Uterus (tissue), 4 donors: ENCODE measurements around the gene PKP4. TPM values are rescaled to one million over a fixed set of nuclear protein-coding genes. Genes with fewer than 3 reads are reported as not detected.
"Not testable (repeated sequence)": the region's sequence is repeated elsewhere in the genome, so short reads cannot be mapped to it uniquely, and the experiment has no call there.

Experiments used
- DNase-seq, 2 donors: peaks; one replicate each; pipeline ENCODE4 v3.0.0-alpha.2; 2019 to 2020
- H3K27ac ChIP-seq, 2 donors: fragments of 200-600 bp; sonication (generic); 1 replicate in 1 of 2; 2 replicates in 1 of 2; pipeline ENCODE4 v1.5.1; 2016 to 2018
- H3K27me3 ChIP-seq, 2 donors: fragments of 200-600 bp; sonication (generic); one replicate each; pipeline ENCODE4 v1.5.1; 2018 to 2019; ENCODE audit warnings: control low read depth in 1 of 2
- H3K36me3 ChIP-seq, 2 donors: fragments of 200-600 bp; sonication (generic); one replicate each; pipeline ENCODE4 v1.5.1; 2019; ENCODE audit warnings: control low read depth in 1 of 2
- H3K4me1 ChIP-seq, 2 donors: fragments of 200-600 bp; sonication (generic); one replicate each; pipeline ENCODE4 v1.5.1; 2018 to 2019; ENCODE audit warnings: control low read depth in 1 of 2
- H3K4me3 ChIP-seq, 2 donors: fragments of 200-600 bp; sonication (generic); 1 replicate in 1 of 2; 2 replicates in 1 of 2; pipeline ENCODE4 v1.5.1; 2018 to 2019; ENCODE audit warnings: mild to moderate bottlenecking in 1 of 2
- H3K9me3 ChIP-seq, 2 donors: fragments of 200-600 bp; sonication (generic); one replicate each; pipeline ENCODE4 v1.5.1; 2019; ENCODE audit warnings: control low read depth in 1 of 2
- POLR2A ChIP-seq, 2 donors: fragments of 450-650 bp; IDR thresholded peaks; one replicate each; pipeline ENCODE4 v1.6.1; 2016; ENCODE audit warnings: antibody characterized with exemption in 2 of 2, mild to moderate bottlenecking in 1 of 2, moderate library complexity in 1 of 2
- intact Hi-C: fragments of 100-400 bp; cut with DNase I; formaldehyde crosslinking; loops from one replicate; pipeline ENCODE4 v1.15.1; 2023; ENCODE audit warnings: low total_unique reads
- total RNA-seq, 4 donors: library from RNA; depleted of rRNA in 3 of 4; stranded (reverse); fragments of >200 nt in 3 of 4; gene quantifications; one replicate each; pipeline versions ENCODE4 v1.1.0 to v1.2.4, GENCODE V29; 2014 to 2023
- TF ChIP-seq, protein P1 (sequence below), 4 experiments: fragments of 200-600 bp in 2 of 4; fragments of 450-650 bp in 2 of 4; sonication (generic) in 2 of 4; IDR thresholded peaks; one replicate each; pipeline ENCODE4 v1.5.1; 2016 to 2019; ENCODE audit warnings: antibody characterized with exemption in 4 of 4, mild to moderate bottlenecking in 2 of 4, moderate library complexity in 1 of 4
- donor health status: DM: yes; HTN: yes; CAD: no.

The PKP4 gene
- total RNA-seq, 4 donors from 2014 or later = 35.6 to 122 (median 60.6) TPM

DNA sequence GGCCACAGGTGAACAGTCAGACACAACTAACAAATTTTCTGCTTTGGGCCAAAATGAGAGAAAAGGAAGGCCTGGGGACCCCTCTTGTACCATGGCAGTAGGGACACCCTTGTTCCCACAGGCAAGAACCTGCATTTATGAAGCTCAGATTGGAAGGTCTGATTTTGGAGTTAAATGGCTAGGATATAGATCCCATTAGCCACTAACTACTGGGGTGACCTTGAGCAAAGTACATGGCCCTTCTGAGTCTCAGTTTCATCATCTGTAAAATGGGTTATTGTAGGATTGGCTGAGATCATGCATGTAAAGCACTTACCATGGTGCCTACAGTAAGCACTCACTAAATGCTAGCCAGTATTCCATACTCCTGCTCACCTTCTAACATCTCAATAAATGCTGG lies 236.7 kb downstream of the PKP4 start:
- TF ChIP-seq, protein P1, sequence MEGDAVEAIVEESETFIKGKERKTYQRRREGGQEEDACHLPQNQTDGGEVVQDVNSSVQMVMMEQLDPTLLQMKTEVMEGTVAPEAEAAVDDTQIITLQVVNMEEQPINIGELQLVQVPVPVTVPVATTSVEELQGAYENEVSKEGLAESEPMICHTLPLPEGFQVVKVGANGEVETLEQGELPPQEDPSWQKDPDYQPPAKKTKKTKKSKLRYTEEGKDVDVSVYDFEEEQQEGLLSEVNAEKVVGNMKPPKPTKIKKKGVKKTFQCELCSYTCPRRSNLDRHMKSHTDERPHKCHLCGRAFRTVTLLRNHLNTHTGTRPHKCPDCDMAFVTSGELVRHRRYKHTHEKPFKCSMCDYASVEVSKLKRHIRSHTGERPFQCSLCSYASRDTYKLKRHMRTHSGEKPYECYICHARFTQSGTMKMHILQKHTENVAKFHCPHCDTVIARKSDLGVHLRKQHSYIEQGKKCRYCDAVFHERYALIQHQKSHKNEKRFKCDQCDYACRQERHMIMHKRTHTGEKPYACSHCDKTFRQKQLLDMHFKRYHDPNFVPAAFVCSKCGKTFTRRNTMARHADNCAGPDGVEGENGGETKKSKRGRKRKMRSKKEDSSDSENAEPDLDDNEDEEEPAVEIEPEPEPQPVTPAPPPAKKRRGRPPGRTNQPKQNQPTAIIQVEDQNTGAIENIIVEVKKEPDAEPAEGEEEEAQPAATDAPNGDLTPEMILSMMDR (IDR thresholded peaks at IDR 0.05) = no peak
- no peak for TF ChIP-seq POLR2A (IDR thresholded peaks at IDR 0.05)
- Histone ChIP-seq H3K4me1 (no peaks in the 10 kb centered on the region), H3K4me3 (no peak overlapping the region), H3K27me3 (no peaks in the 10 kb centered on the region), H3K36me3 (no peaks in the 10 kb centered on the region), H3K9me3 (no peaks in the 10 kb centered on the region), H3K27ac (no peak overlapping the region)
- intact Hi-C loops = no loop called here
- DNase-seq = no peak

DNA sequence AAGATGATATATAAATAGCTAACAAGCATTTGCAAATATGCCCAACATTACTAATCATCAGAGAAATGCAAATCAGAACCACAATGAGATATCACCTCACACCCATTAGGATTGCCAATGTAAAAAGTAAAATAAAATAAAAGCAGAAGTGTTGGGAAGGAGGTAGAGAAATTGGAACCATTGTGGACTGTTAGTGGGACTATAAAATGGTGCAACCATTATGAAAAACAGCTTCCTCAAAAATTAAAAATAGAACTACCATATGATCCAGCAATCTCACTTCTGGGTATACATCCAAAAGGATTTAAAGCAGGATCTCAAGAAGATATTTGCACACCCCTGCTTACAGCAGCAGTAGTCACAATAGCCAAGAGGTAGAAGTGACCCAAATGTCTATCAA lies 238.6 kb downstream of the PKP4 start:
- no peak for TF ChIP-seq POLR2A (IDR thresholded peaks at IDR 0.05)
- Histone ChIP-seq H3K9me3 (no peaks in the 10 kb centered on the region), H3K27me3 (no peaks in the 10 kb centered on the region), H3K4me1 (no peaks in the 10 kb centered on the region), H3K4me3 (no peak overlapping the region), H3K36me3 (no peaks in the 10 kb centered on the region), H3K27ac (no peak overlapping the region)
- intact Hi-C loops = no loop called here
- no peak for DNase-seq

DNA sequence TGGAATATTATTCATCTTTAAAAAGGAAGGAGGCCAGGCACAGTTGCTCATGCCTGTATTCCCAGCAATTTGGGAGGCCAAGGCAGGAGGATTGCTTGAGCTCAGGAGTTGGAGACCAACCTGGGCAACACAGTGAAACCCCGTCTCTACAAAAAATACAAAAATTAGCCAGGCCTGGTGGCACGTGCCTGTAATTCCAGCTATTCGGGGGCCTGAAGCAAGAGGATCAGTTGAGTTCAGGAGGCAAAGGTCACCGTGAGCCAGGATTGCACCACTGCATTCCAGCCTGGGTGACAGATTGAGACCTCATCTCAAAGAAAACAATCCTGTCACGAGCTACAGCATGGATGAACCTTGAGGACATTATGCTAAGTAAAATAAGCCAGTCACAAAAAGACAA lies 239.0 kb downstream of the PKP4 start:
- DNase-seq, H3K36me3 ChIP-seq, H3K27me3 ChIP-seq, H3K4me1 ChIP-seq, H3K4me3 ChIP-seq, intact Hi-C loops, H3K9me3 ChIP-seq, H3K27ac ChIP-seq: not testable (repeated sequence)

DNA sequence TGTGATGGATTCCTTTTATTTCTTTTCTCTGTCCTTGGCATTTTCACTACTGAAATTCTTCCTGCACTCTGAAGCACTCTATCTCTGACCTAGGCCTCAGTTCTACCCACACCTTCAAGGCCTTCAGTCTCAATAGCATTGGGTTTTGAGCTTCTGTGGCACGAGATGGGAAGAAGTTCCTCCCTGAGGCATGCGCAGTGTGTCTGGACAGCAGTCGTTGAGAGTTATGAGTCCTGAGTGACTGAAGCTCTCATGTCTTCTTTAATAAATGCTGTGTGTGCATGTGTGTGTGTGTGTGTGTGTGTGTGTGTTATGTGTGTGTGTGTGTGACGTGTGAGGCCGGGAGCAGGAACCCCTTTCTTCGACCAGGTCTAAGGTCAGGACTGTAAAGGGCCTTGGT lies 242.6 kb downstream of the PKP4 start:
- intact Hi-C loops = no loop called here
- no peak for DNase-seq
- TF ChIP-seq, protein P1 (IDR thresholded peaks at IDR 0.05) = no peak
- no peak for TF ChIP-seq POLR2A (IDR thresholded peaks at IDR 0.05)
- Histone ChIP-seq H3K9me3 (no peaks in the 10 kb centered on the region), H3K27me3 (no peaks in the 10 kb centered on the region), H3K4me1 (no peaks in the 10 kb centered on the region), H3K36me3 (no peaks in the 10 kb centered on the region), H3K27ac (no peak overlapping the region), H3K4me3 (no peak overlapping the region)

DNA sequence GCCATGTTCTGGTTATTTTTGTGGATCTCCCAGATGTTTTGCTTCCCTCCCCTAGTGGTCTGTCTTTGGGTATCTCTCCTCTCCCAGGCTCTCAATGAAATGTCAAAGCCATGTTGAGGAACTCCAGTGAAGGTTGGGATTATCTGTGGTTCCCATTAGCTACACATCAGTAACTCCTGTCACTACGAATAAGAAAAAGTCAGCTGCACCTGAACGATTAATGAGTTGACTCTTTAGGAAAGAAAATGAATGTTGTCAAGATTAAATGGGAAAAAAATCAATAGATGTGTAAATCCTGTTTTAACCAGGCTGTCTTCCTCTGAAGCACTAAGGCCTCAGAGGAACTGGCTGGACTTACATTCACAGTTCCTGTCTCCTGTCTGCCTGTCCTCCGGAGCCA lies 244.3 kb downstream of the PKP4 start:
- TF ChIP-seq, protein P1 (IDR thresholded peaks at IDR 0.05) = no peak
- TF ChIP-seq POLR2A (IDR thresholded peaks at IDR 0.05) = no peak
- Histone ChIP-seq H3K9me3 (no peaks in the 10 kb centered on the region), H3K27me3 (no peaks in the 10 kb centered on the region), H3K4me1 (no peaks in the 10 kb centered on the region), H3K4me3 (no peak overlapping the region), H3K27ac (no peak overlapping the region), H3K36me3 (no peaks in the 10 kb centered on the region)
- DNase-seq = no peak
- intact Hi-C loops = no loop called here

DNA sequence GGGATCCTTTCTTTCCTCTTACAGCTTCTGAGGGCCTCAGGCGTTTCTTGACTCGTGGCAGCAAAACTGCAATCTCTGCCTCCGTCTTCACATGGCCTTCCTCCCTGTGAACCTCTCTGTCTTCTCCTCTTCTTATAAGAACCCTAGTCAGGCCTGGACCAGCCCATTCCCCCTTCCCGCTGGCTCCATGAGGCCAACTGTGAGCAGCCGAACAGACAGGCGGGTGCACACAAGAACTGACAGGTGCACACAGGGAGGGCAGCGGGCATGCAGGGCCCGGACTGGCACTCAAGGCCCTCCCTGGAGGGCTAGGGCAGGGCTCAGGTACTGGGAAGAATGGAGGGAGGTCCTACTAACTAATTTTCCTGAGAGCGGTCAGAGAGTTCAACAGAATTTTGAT lies 246.0 kb downstream of the PKP4 start:
- Histone ChIP-seq H3K27me3 (no peaks in the 10 kb centered on the region), H3K9me3 (no peaks in the 10 kb centered on the region), H3K4me1 (no peaks in the 10 kb centered on the region), H3K27ac (no peak overlapping the region), H3K4me3 (no peak overlapping the region), H3K36me3 (no peaks in the 10 kb centered on the region)
- TF ChIP-seq POLR2A (IDR thresholded peaks at IDR 0.05) = no peak
- TF ChIP-seq, protein P1 (IDR thresholded peaks at IDR 0.05) = no peak
- DNase-seq = no peak
- intact Hi-C loops = no loop called here

DNA sequence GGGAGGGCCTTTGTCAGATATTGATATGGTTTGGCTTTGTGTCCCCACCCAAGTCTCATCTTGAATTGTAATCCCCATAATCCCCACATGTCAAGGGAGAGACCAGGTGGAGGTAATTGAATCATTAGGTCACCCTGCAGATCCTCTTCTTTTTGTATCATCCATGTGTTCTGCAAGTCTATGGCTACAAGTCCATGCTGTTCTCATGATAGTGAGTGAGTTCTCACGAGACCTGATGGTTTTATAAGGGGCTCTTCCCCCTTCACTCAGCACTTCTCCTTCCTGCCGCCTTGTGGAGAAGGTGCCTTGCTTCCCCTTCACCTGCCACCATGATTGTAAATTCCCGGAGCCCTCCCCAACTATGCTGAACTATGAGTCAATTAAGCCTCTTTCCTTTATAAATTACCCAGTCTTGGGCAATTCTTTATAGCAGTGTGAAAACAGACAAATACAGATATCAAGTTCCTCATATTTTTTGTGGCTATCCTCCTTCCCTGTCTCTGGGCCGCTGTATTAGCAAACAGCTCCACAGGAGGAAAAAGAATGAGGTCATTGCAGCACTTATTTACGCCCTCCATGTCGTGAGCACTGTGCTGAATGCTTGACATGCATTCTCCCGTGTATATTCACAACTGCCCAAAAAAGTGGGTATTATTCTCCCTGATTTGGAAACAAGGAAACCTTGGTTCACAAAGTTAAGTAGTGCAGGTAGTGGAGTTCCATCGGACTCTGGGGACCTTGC lies 248.1 kb downstream of the PKP4 start:
- H3K27ac ChIP-seq, intact Hi-C loops, H3K4me3 ChIP-seq, H3K4me1 ChIP-seq, H3K9me3 ChIP-seq, H3K27me3 ChIP-seq, DNase-seq, H3K36me3 ChIP-seq: not testable (repeated sequence)
